DND-41 (cell line): Measurements from ENCODE around the gene ICE2.

Source experiments
- ATAC-seq: fragments of 200-7000 bp; cut with Tn5 transposase; 3 replicates; pipeline ENCODE4 v1.9.1; 2021; ENCODE audit warnings: low read depth; ENCODE audit not compliant: insufficient read depth
- DNase-seq: peaks from one replicate; pipeline ENCODE4 v3.0.0-alpha.2; 2020
- H2AFZ ChIP-seq: 2 replicates; pipeline ENCODE4 v1.6.0; 2012; ENCODE audit warnings: low read depth, low read length
- H3K27ac ChIP-seq: 2 replicates; pipeline ENCODE4 v1.5.1; 2012; ENCODE audit warnings: low read length, inconsistent platforms
- H3K27me3 ChIP-seq: fragments of 200-600 bp; sonication (generic); 2 replicates; pipeline ENCODE4 v1.6.0; 2012; ENCODE audit warnings: low read length, mild to moderate bottlenecking, inconsistent platforms; ENCODE audit not compliant: insufficient read depth, poor library complexity
- H3K36me3 ChIP-seq: 2 replicates; pipeline ENCODE4 v1.5.1; 2012; ENCODE audit warnings: low read length, inconsistent platforms; ENCODE audit not compliant: insufficient read depth
- H3K4me1 ChIP-seq: 2 replicates; pipeline ENCODE4 v1.5.1; 2012; ENCODE audit warnings: mild to moderate bottlenecking, low read length; ENCODE audit not compliant: insufficient read depth
- H3K4me2 ChIP-seq: 2 replicates; pipeline ENCODE4 v1.6.0; 2012; ENCODE audit warnings: mild to moderate bottlenecking, moderate library complexity, low read length, inconsistent platforms; ENCODE audit not compliant: insufficient read depth
- H3K4me3 ChIP-seq, 2 experiments: fragments of 200-600 bp in 1 of 2; shearing (Covaris generic) in 1 of 2; 2 replicates each; pipeline ENCODE4 v1.5.1; 2012 to 2016; ENCODE audit warnings: inconsistent platforms in 2 of 2, low read length in 2 of 2, mild to moderate bottlenecking in 2 of 2, low read depth in 1 of 2, moderate library complexity in 1 of 2
- H3K79me2 ChIP-seq: 2 replicates; pipeline ENCODE4 v1.6.0; 2012; ENCODE audit warnings: low read length, inconsistent platforms; ENCODE audit not compliant: insufficient read depth
- H3K9ac ChIP-seq: 2 replicates; pipeline ENCODE4 v1.6.0; 2012; ENCODE audit warnings: low read depth, mild to moderate bottlenecking, inconsistent platforms, low read length, moderate library complexity
- H3K9me3 ChIP-seq: 2 replicates; pipeline ENCODE4 v1.5.1; 2012; ENCODE audit warnings: low read length, moderate library complexity, mild to moderate bottlenecking, inconsistent platforms; ENCODE audit not compliant: insufficient read depth, severe bottlenecking
- H4K20me1 ChIP-seq: 2 replicates; pipeline ENCODE4 v1.6.0; 2012; ENCODE audit warnings: low read length; ENCODE audit not compliant: insufficient read depth
- CTCF ChIP-seq: IDR thresholded peaks from 2 replicates; pipeline ENCODE4 v1.5.1; 2012; ENCODE audit warnings: borderline replicate concordance, low read length, moderate library complexity, mild to moderate bottlenecking; ENCODE audit not compliant: poor library complexity, severe bottlenecking; ENCODE audit errors: extremely low read depth
- EZH2 ChIP-seq: IDR thresholded peaks from 3 replicates; pipeline ENCODE4 v1.6.1; 2012; ENCODE audit warnings: borderline replicate concordance, low read depth, mild to moderate bottlenecking, moderate library complexity, low read length, inconsistent platforms; ENCODE audit not compliant: severe bottlenecking

The ICE2 gene

GRCh38 chr15:60518511-60518910 lies 39.6 kb upstream of the ICE2 start:
- Histone ChIP-seq H3K4me2 (no peak overlapping the region), H2AFZ (no peak overlapping the region), H3K27ac (no peak overlapping the region), H3K4me1 (no peaks in the 10 kb centered on the region), H3K36me3 (no peaks in the 10 kb centered on the region), H3K4me3 (no peak overlapping the region), H3K9ac (no peak overlapping the region), H4K20me1 (no peaks in the 10 kb centered on the region), H3K27me3 (no peaks in the 10 kb centered on the region), H3K9me3 (no peaks in the 10 kb centered on the region), H3K79me2 (no peaks in the 10 kb centered on the region)
- no peak for ATAC-seq
- TF ChIP-seq CTCF (no peak), EZH2 (no peak)
- DNase-seq: no peak

GRCh38 chr15:60514261-60514881 lies 35.4 kb upstream of the ICE2 start:
- ATAC-seq: no peak
- H3K9me3 ChIP-seq: no peaks in the 10 kb centered on the region
- H3K4me1 ChIP-seq: peaks cover 24% of the 10 kb centered on the region

GRCh38 chr15:60513676-60514075 lies 34.7 kb upstream of the ICE2 start:
- Histone ChIP-seq H3K9ac (no peak overlapping the region), H3K27ac (no peak overlapping the region), H3K79me2 (no peaks in the 10 kb centered on the region), H3K4me3 (no peak overlapping the region), H4K20me1 (no peaks in the 10 kb centered on the region), H3K4me1 (peaks cover 24% of the 10 kb centered on the region), H3K27me3 (no peaks in the 10 kb centered on the region), H3K4me2 (no peak overlapping the region), H3K9me3 (no peaks in the 10 kb centered on the region), H2AFZ (no peak overlapping the region), H3K36me3 (no peaks in the 10 kb centered on the region)
- ATAC-seq (no peak), DNase-seq (no peak)
- TF ChIP-seq CTCF (no peak), EZH2 (no peak)

More at GRCh38 chr15:60514261-60514881, 35.4 kb upstream of the ICE2 start:
- Histone ChIP-seq H3K27me3 (no peaks in the 10 kb centered on the region), H3K79me2 (no peaks in the 10 kb centered on the region), H3K9ac (no peak overlapping the region), H3K36me3 (no peaks in the 10 kb centered on the region), H2AFZ (no peak overlapping the region), H3K4me3 (no peak overlapping the region), H3K4me2 (no peak overlapping the region), H3K27ac (no peak overlapping the region), H4K20me1 (no peaks in the 10 kb centered on the region)
- DNase-seq: no peak
- TF ChIP-seq CTCF (no peak), EZH2 (no peak)

GRCh38 chr15:60512937-60513336 lies 34.0 kb upstream of the ICE2 start:
- no peak for ATAC-seq
- no peak overlapping the region for H3K4me3 ChIP-seq

More at GRCh38 chr15:60512937-60513336, 34.0 kb upstream of the ICE2 start:
- Histone ChIP-seq H3K4me1 (peaks cover 24% of the 10 kb centered on the region), H3K9me3 (no peaks in the 10 kb centered on the region), H3K79me2 (no peaks in the 10 kb centered on the region), H3K27me3 (no peaks in the 10 kb centered on the region), H3K36me3 (no peaks in the 10 kb centered on the region), H2AFZ (no peak overlapping the region), H3K4me2 (no peak overlapping the region; the same call in 1 of the 2 replicates), H3K9ac (no peak overlapping the region), H4K20me1 (no peaks in the 10 kb centered on the region), H3K27ac (no peak overlapping the region)
- TF ChIP-seq CTCF (no peak), EZH2 (no peak)
- no peak for DNase-seq
